NCI-H526 treated with DMSO at 0.1 percent for 48 hours (cell line): Measurements from ENCODE around the gene PICALM.
A peak's percentile ranks its signal among the peaks of the same experiment; 100 is the strongest.

ENCODE experiments used
- DNase-seq: peaks from one replicate; lab custom pipeline; 2025; lab: John Stamatoyannopoulos, UW

The PICALM gene

GRCh38 chr11:86073948-86074347 is 5.1 kb upstream of the PICALM start:
- DNase-seq = no peak

- DNase-seq = no peak
Observed at GRCh38 chr11:86072211-86072610, 3.3 kb upstream of the PICALM start.

GRCh38 chr11:86070142-86071056 is 1.5 kb upstream of the PICALM start:
- DNase-seq = no peak

GRCh38 chr11:86069408-86070101 is 671 bp upstream of the PICALM start:
- peak; percentile 57 for DNase-seq

DNA sequence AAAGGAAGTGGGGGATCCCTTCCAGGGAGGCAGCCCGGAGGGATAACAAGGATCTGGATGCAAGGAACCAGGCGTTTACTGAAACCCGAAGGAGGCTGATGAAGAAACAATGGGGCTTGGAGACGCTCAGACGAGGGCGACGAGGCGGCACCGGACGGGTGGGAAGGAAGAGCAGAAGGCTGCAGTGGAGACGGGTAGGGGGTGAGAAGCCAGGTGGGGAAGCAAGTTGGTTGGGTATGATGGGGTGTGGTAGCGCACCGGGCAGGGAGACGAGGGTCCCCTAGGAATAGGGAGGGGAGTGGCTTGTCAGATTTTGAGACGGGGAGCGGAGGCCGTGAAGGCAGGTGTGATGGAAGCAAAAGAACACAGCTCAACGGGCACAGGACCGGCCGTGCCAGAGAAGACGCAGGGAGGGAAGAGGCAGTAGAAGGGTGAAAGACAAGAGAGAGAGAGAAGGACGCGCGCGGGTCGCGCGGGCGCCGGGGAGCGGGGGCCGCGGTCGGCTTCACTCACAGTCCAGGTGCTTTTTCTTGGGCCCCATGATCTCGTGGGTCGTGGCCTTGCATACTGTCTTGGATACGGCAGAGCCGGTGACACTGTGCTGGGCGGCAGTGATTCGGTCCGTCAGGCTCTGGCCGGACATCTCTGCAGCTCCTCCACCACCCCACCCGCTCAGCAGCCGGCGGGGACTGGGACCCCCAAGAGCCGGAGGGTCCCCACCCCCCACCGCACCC is 579 bp downstream of the PICALM start:
- peak; percentile 54 for DNase-seq

- DNase-seq = no peak
Observed at GRCh38 chr11:86067851-86068137, 1.1 kb downstream of the PICALM start.

- DNase-seq = peak; percentile 31
Observed at GRCh38 chr11:86067009-86067850, 1.7 kb downstream of the PICALM start.

GRCh38 chr11:86066657-86067008 is 2.3 kb downstream of the PICALM start:
- DNase-seq = no peak

GRCh38 chr11:86066033-86066432 is 2.9 kb downstream of the PICALM start:
- DNase-seq = no peak

GRCh38 chr11:86064220-86064803 is 4.6 kb downstream of the PICALM start:
- no peak for DNase-seq

GRCh38 chr11:86063536-86063935 is 5.3 kb downstream of the PICALM start:
- no peak for DNase-seq

- DNase-seq = no peak
Observed at GRCh38 chr11:86062719-86063118, 6.2 kb downstream of the PICALM start.

- no peak for DNase-seq
Observed at GRCh38 chr11:86061483-86062205, 7.2 kb downstream of the PICALM start.

DNA sequence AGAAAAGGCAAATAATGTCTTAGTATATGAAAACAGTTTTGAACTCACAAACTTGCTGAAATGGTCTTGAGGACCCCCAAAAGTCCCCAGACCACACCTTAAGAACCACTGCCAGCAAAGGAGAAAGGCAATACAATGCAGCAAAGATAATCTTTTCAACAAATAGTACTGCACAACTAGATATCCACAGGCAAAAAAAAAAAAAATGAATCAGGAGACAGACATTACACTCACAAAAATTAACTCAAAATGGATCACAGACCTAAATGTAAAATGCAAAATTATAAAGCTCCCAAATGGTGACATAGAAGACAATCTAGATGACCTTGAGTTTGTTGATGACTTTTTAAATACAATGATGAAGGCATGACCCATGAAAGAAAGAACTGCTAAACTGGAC is 8.3 kb downstream of the PICALM start:
- no peak for DNase-seq

DNA sequence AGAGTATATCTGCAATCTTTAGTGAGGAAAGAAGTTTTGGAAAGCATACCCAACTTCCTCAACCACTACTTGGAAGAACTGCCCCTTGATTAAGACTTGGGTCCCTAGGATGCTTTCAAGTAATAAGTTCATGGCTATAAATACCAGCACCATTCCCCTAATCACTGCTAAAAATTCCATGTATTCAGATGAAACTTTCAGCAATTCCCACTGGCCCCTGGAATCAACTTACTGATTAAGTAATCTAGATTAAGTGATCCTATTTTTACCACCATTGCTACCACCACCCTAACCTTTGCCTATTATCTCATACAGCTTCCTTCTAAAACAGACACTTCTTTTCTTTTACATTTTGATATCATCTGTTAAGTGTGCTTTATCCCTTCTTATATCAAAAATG is 10.5 kb downstream of the PICALM start:
- DNase-seq = no peak

GRCh38 chr11:86056351-86056854 is 12.5 kb downstream of the PICALM start:
- no peak for DNase-seq

DNA sequence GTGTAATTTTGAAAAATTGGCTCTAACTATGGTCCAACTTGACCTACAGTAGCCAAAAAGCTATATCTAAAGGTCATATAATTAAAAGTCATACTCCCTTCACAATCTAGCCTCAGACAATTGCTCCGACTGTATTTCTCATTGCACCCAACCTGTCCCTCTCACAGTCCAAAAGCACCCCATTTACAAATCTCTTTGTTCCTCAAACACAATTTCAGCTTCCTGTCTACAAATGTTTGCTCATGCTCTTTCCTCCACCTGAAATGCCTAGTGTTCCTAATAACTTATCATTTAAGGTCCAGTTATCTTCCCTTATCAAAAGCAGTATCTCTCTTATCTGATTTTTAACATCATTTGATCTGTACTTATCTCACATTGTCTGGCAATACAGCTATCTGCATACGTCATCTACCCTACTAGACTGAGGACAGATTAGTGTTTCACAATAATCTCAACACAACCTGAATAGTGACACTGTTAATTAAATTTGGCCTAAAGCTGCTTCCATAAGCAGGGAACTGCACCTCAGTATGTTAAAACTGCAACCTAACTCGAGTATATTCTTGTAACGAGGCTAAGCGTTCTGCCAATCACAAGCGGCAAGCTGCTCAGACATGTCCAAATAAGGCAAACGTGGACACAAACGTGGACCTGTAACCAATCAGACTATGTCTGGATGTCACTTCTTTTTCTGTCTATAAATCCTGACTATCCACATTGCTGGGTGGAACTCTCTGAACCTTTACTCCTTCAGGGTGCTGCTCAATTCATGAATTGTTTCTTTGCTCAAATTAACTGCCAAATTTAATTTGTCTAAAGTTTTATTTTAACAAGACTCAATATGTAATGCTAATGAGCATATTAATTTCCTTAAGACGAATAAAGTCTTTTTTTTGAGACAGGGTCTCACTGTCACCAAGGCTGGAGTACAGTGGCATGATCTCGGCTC is 15.9 kb downstream of the PICALM start:
- no peak for DNase-seq

- DNase-seq = no peak
Observed at GRCh38 chr11:86050196-86050709, 18.6 kb downstream of the PICALM start.

- DNase-seq = no peak
Observed at GRCh38 chr11:86047275-86047991, 21.5 kb downstream of the PICALM start.
